GM15510 (cell line): ENCODE results near the gene TNS1.

Source experiments
- POLR2A ChIP-seq: IDR thresholded peaks from 3 replicates; pipeline ENCODE4 v1.6.1; 2011; ENCODE audit warnings: borderline replicate concordance; ENCODE audit not compliant: insufficient read length; ENCODE audit errors: extremely low read depth

TNS1 gene

GRCh38 chr2:217911283-217912097 is 91.3 kb downstream of the TNS1 start:
- no peak for TF ChIP-seq POLR2A

- no peak for TF ChIP-seq POLR2A
Measured at GRCh38 chr2:217910875-217911212, 92.0 kb downstream of the TNS1 start.

GRCh38 chr2:217909156-217909820 is 93.5 kb downstream of the TNS1 start:
- no peak for TF ChIP-seq POLR2A

- no peak for TF ChIP-seq POLR2A
Measured at GRCh38 chr2:217908544-217908943, 94.3 kb downstream of the TNS1 start.

GRCh38 chr2:217907266-217907665 is 95.5 kb downstream of the TNS1 start:
- TF ChIP-seq POLR2A = no peak

- TF ChIP-seq POLR2A = no peak
Measured at GRCh38 chr2:217906798-217907197, 96.0 kb downstream of the TNS1 start.

- TF ChIP-seq POLR2A = no peak
Measured at GRCh38 chr2:217905896-217906295, 96.9 kb downstream of the TNS1 start.

- no peak for TF ChIP-seq POLR2A
Measured at GRCh38 chr2:217905395-217905794, 97.4 kb downstream of the TNS1 start.

GRCh38 chr2:217904614-217904965 is 98.2 kb downstream of the TNS1 start:
- no peak for TF ChIP-seq POLR2A

- no peak for TF ChIP-seq POLR2A
Measured at GRCh38 chr2:217903859-217904613, 98.8 kb downstream of the TNS1 start.

GRCh38 chr2:217903142-217903858 is 99.5 kb downstream of the TNS1 start:
- TF ChIP-seq POLR2A = no peak

- no peak for TF ChIP-seq POLR2A
Measured at GRCh38 chr2:217902379-217903141, 100.2 kb downstream of the TNS1 start.

GRCh38 chr2:217901835-217902378 is 100.9 kb downstream of the TNS1 start:
- TF ChIP-seq POLR2A = no peak

- TF ChIP-seq POLR2A = no peak
Measured at GRCh38 chr2:217901400-217901799, 101.4 kb downstream of the TNS1 start.
